Activated naive CD8-positive, alpha-beta T cell treated with anti-CD3 and anti-CD28 coated beads, Interleukin-2, amount 10 ng/mL, durations not matched to agents 7 days and 5 days (primary cell): ENCODE data around the gene TAX1BP3. TPM values are rescaled to one million over a fixed set of nuclear protein-coding genes. Genes with fewer than 3 reads are reported as not detected.
"Not testable (repeated sequence)": the region's sequence is repeated elsewhere in the genome, so short reads cannot be mapped to it uniquely, and the experiment has no call there.

ENCODE experiments used
- ATAC-seq: fragments of 150-1000 bp; cut with Tn5 transposase; one replicate; pipeline ENCODE4 v1.10.0; 2021; ENCODE audit warnings: low read depth, moderate library complexity
- POLR2A ChIA-PET: fragments of 350-600 bp; sonication (Branson Sonifier 250); formaldehyde crosslinking; loops from one replicate; lab custom pipeline; 2021; ENCODE audit warnings: antibody characterized with exemption; lab: Charles Lee
- DNase-seq: peaks from one replicate; pipeline ENCODE4 v3.0.0; 2021
- H3K27ac Mint-ChIP-seq: one replicate; pipeline ENCODE4 v1.8.0; 2022; ENCODE audit warnings: mild to moderate bottlenecking, mixed read lengths
- H3K27me3 Mint-ChIP-seq: one replicate; pipeline ENCODE4 v1.8.0; 2022; ENCODE audit warnings: mild to moderate bottlenecking, moderate library complexity, mixed read lengths
- H3K36me3 Mint-ChIP-seq: one replicate; pipeline ENCODE4 v1.8.0; 2021; ENCODE audit warnings: mild to moderate bottlenecking, mixed read lengths
- H3K4me1 Mint-ChIP-seq: one replicate; pipeline ENCODE4 v1.8.0; 2021; ENCODE audit warnings: mixed read lengths
- H3K4me3 Mint-ChIP-seq: one replicate; pipeline ENCODE4 v1.8.0; 2022; ENCODE audit warnings: mild to moderate bottlenecking, moderate library complexity, mixed read lengths
- H3K9me3 Mint-ChIP-seq: one replicate; pipeline ENCODE4 v1.8.0; 2021; ENCODE audit warnings: mixed read lengths
- total RNA-seq, 2 experiments: library from RNA; stranded (reverse); gene quantifications; one replicate each; pipeline ENCODE4 v1.2.3, GENCODE V29; 2021

Gene TAX1BP3, protein sequence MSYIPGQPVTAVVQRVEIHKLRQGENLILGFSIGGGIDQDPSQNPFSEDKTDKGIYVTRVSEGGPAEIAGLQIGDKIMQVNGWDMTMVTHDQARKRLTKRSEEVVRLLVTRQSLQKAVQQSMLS
- 10 to 100 TPM; 18.5 to 18.8 TPM for total RNA-seq

- POLR2A ChIA-PET = interaction anchor here (0.6 to 1.0 kb wide), 4 partner anchors 9 to 126 kb away, joined by 3 to 8 read pairs (median 4); partner anchors contain the start of genes CTNS and SHPK
- no peaks in the 10 kb centered on the region for H3K9me3 Mint-ChIP-seq
- DNase-seq (peak; percentile 100), ATAC-seq (peak; percentile 95)
- H3K4me1 Mint-ChIP-seq = peaks cover 12% of the 10 kb centered on the region
- no peaks in the 10 kb centered on the region for H3K27me3 Mint-ChIP-seq
- H3K36me3 Mint-ChIP-seq = peaks cover 3% of the 10 kb centered on the region
- H3K27ac Mint-ChIP-seq = peak within 1 kb of the TSS; percentile 79
- peak within 1 kb of the TSS; percentile 92 for H3K4me3 Mint-ChIP-seq
These were observed at the start of gene TAX1BP3, which contains the start of gene EMC6 for GRCh38 chr17:3668279-3669084. TAX1BP3 (minus strand) TSS chr17:3668578; CDS start chr17:3668526, 52 bp downstream. EMC6 (plus strand) TSS chr17:3668812; CDS start chr17:3669147, 335 bp downstream.

DNA sequence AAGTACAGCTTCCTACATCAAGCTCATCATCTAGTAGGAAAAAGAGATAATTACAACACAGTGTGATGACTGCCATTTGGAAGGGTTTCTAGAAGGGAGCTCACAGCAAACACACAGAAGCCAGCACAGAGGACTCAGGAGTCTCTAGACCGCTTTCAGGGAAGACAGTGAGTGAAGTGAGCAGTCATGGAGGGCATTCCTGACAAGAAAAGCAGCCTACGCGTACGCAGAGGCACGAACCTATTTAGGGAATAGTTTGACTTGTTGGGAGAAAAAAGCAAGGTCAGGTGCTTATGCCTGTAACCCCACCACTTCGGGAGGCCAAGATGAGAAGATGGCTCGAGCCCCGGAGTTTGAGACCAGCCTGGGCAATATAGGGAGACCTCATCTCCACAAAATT, 46.9 kb upstream of the TAX1BP3 start:
- POLR2A ChIA-PET = interaction anchor here (0.7 kb wide), 1 partner anchor 19 kb away, joined by 3 read pairs; the partner anchor contains the start of gene P2RX5
- peaks cover 33% of the 10 kb centered on the region for H3K4me1 Mint-ChIP-seq
- no peak overlapping the region for H3K4me3 Mint-ChIP-seq
- no peak overlapping the region for H3K27ac Mint-ChIP-seq
- ATAC-seq (no peak), DNase-seq (no peak)
- H3K36me3 Mint-ChIP-seq = peaks cover 44% of the 10 kb centered on the region
- no peaks in the 10 kb centered on the region for H3K27me3 Mint-ChIP-seq
- no peaks in the 10 kb centered on the region for H3K9me3 Mint-ChIP-seq

GRCh38 chr17:3712811-3713463, 44.6 kb upstream of the TAX1BP3 start:
- Mint-ChIP-seq H3K27me3 (no peaks in the 10 kb centered on the region), H3K27ac (peak overlapping the region; percentile 87), H3K36me3 (peaks cover 33% of the 10 kb centered on the region), H3K9me3 (no peaks in the 10 kb centered on the region), H3K4me1 (peaks cover 38% of the 10 kb centered on the region), H3K4me3 (peak overlapping the region; percentile 61)
- POLR2A ChIA-PET = interaction anchor here (1.1 to 1.4 kb wide), 2 partner anchors 21 to 42 kb away, joined by 3 read pairs; no protein-coding TSS in a partner anchor
- DNase-seq (no peak), ATAC-seq (no peak)

DNA sequence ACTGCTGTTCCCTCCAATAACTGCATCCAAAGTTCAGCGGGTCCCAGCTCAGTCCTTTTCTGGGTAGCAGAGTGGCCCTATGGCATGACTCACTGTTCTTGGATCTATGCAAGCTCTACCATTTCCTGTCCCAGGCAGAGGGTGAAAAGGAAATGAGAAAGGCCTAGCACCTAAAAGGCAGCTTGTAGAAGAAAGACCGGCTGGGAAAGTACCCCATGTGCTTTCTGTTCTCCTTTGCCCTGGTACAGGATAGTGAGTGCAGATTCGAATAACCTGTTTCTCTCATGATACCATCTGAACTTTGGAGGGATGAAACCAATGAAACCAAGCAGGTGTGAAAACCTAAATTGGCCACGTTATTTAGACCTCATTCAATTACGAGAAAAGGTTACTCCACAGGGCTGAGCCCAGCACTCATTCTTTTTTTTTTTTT, 42.6 kb upstream of the TAX1BP3 start:
- peak overlapping the region; percentile 68 for H3K4me3 Mint-ChIP-seq
- POLR2A ChIA-PET = interaction anchor here (1.0 to 2.1 kb wide), 7 partner anchors 9 to 896 kb away, joined by 3 to 33 read pairs (median 7); partner anchors contain the start of genes CTNS, HASPIN, P2RX5 and SHPK
- H3K36me3 Mint-ChIP-seq = peaks cover 25% of the 10 kb centered on the region
- peak; percentile 99 for ATAC-seq
- DNase-seq = peak; percentile 45
- peak overlapping the region; percentile 90 for H3K27ac Mint-ChIP-seq
- H3K4me1 Mint-ChIP-seq = peaks cover 40% of the 10 kb centered on the region
- no peaks in the 10 kb centered on the region for H3K9me3 Mint-ChIP-seq
- H3K27me3 Mint-ChIP-seq = no peaks in the 10 kb centered on the region

GRCh38 chr17:3708366-3708765, 40.0 kb upstream of the TAX1BP3 start:
- POLR2A ChIA-PET = no interaction called here
- Mint-ChIP-seq H3K27ac (no peak overlapping the region), H3K9me3 (no peaks in the 10 kb centered on the region), H3K27me3 (no peaks in the 10 kb centered on the region), H3K4me1 (peaks cover 38% of the 10 kb centered on the region), H3K4me3 (peak overlapping the region; percentile 10), H3K36me3 (peaks cover 15% of the 10 kb centered on the region)
- DNase-seq (no peak), ATAC-seq (no peak)

DNA sequence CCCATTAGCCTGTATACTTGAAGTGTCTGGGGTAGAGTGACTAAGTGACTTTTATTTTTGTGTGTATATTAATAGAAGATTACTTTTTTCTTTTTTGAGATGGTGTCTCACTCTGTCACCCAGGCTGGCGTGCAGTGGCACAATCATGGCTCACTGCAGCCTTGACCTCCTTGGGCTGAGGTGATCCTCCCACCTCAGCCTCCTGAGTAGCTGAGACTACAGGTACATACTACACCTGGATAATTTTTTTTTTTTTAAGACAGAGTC, 37.3 kb upstream of the TAX1BP3 start:
- DNase-seq, H3K9me3 Mint-ChIP-seq, H3K4me3 Mint-ChIP-seq, H3K27me3 Mint-ChIP-seq, ATAC-seq, H3K36me3 Mint-ChIP-seq, H3K27ac Mint-ChIP-seq: not testable (repeated sequence)
- POLR2A ChIA-PET = interaction anchor here (1.0 kb wide), 1 partner anchor 10 kb away, joined by 4 read pairs; the partner anchor contains the start of gene P2RX5
- H3K4me1 Mint-ChIP-seq = peaks cover 22% of the 10 kb centered on the region

DNA sequence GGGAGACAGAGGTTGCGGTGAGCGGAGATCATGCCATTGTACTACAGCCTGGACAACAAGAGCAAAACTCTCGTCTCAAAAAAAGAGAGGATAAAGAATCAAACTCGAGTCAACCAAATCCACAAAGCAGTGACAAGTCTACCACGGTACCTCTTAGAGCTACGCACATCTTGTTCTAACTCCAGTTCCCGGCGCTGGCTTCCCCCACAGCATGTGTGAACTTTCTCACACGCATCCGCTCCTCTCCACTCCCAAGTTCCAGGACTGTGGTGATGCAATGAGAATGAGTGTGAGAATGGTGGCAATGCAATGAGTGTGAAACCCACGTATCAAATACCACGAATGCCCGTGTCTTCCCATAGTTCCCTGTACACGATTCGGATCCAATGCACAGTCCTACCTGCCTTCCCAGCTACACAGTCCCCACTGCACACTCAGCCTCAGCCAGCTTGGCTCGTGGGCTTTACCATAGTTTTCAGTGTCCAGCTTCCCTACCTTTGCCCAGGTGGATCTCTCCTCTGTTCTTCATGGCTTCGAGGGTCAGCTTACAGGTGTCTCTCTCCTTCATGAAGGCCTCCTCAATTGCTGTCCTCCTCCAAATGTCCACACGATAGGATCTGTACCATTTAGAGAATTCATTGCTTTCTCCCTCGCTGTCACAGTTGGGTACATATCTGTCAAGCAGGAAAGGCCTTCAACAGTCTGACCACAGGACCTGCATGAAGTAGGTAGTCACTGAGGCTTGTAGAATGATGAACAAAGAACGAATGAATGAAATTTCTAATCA, 36.7 kb upstream of the TAX1BP3 start:
- Mint-ChIP-seq H3K4me1 (peaks cover 19% of the 10 kb centered on the region), H3K27ac (no peak overlapping the region), H3K4me3 (no peak overlapping the region), H3K27me3 (no peaks in the 10 kb centered on the region), H3K9me3 (peaks cover 2% of the 10 kb centered on the region), H3K36me3 (peaks cover 7% of the 10 kb centered on the region)
- no peak for DNase-seq
- POLR2A ChIA-PET = interaction anchor here (1.0 kb wide), 1 partner anchor 9 kb away, joined by 4 read pairs; the partner anchor contains the start of gene P2RX5
- no peak for ATAC-seq

DNA sequence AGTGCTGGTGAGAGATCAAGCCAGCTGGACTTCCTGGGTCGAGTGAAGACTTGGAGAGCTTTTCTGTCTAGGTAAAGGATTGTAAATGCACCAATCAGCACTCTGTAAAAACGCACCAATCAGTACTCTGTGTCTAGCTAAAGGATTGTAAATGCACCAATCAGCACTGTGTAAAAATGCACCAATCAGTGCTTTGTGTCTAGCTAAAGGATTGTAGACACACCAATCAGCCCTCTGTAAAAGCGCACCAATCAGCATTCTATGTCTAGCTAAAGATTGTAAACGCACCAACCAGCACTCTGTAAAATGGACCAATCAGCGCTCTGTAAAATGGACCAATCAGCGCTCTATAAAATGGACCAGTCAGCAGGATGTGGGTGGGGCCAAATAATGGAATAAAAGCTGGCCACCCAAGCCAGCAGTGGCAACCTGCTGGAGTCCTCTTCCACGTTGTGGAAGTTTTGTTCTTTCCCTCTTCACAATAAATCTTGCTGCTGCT, 33.7 kb upstream of the TAX1BP3 start:
- not testable (repeated sequence) for H3K4me1 Mint-ChIP-seq, H3K27ac Mint-ChIP-seq, ATAC-seq, H3K36me3 Mint-ChIP-seq, H3K4me3 Mint-ChIP-seq, DNase-seq, H3K27me3 Mint-ChIP-seq, H3K9me3 Mint-ChIP-seq
- POLR2A ChIA-PET = interaction anchor here (0.6 to 2.6 kb wide), 3 partner anchors 9 to 1549 kb away, joined by 3 to 8 read pairs (median 3); no protein-coding TSS in a partner anchor

DNA sequence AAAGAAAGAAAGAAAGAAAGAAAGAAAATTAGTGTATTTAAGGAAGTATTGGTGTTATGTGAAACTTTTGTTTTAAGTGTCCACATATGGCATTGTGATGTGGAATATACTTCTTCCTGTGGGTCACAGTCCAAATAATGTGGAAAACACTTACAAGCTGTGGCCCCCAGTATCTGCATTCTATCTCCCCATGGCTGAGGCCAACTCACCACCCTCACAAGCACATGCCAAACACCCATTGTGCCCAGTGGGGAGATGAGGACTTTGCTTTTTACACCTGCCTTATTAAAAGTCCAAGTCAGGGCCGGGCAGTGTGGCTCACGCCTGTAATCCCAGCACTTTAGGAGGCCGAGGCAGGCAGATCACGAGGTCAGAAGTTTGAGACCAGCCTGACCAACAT, 31.6 kb upstream of the TAX1BP3 start:
- Mint-ChIP-seq H3K4me1 (peaks cover 8% of the 10 kb centered on the region), H3K36me3 (peaks cover 9% of the 10 kb centered on the region), H3K27ac (no peak overlapping the region), H3K4me3 (no peak overlapping the region), H3K27me3 (no peaks in the 10 kb centered on the region), H3K9me3 (peaks cover 4% of the 10 kb centered on the region)
- no peak for ATAC-seq
- POLR2A ChIA-PET = interaction anchor here (2.6 kb wide), 1 partner anchor 11 kb away, joined by 8 read pairs; no protein-coding TSS in a partner anchor
- DNase-seq = no peak

- POLR2A ChIA-PET = interaction anchor here (0.6 to 0.7 kb wide), 2 partner anchors 9 to 48 kb away, joined by 3 read pairs; no protein-coding TSS in a partner anchor
- H3K4me1 Mint-ChIP-seq = peaks cover 17% of the 10 kb centered on the region
- peaks cover 4% of the 10 kb centered on the region for H3K9me3 Mint-ChIP-seq
- H3K27ac Mint-ChIP-seq = no peak overlapping the region
- ATAC-seq = no peak
- H3K36me3 Mint-ChIP-seq = peaks cover 8% of the 10 kb centered on the region
- no peaks in the 10 kb centered on the region for H3K27me3 Mint-ChIP-seq
- no peak for DNase-seq
- no peak overlapping the region for H3K4me3 Mint-ChIP-seq
These were observed 29.8 kb upstream of the TAX1BP3 start for GRCh38 chr17:3698139-3698538.

DNA sequence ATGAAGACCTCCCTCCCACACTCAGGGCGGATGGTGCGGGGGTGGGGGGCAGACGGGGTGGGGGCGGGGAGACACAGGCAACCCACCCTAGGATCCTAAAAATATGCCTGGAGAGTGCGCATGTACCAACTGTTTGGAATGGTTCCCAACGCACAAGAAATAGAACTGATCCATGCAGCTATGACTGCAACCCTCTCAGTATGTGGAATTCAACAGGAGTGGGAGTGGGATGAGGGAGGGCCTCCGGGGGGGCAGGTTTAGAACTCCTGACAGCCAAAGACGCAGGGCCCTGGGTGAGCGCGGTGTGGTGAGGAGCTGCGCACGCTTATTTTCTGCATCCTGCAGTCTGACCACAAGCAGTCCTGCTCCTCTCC, 28.7 kb upstream of the TAX1BP3 start:
- Mint-ChIP-seq H3K27ac (no peak overlapping the region), H3K9me3 (peaks cover 2% of the 10 kb centered on the region), H3K4me1 (peaks cover 13% of the 10 kb centered on the region), H3K4me3 (peak overlapping the region; percentile 98), H3K36me3 (peaks cover 3% of the 10 kb centered on the region), H3K27me3 (no peaks in the 10 kb centered on the region)
- no peak for ATAC-seq
- POLR2A ChIA-PET = interaction anchor here (0.5 to 2.6 kb wide), 5 partner anchors 14 to 906 kb away, joined by 3 to 33 read pairs (median 4); partner anchors contain the start of genes EMC6 and HASPIN
- DNase-seq = no peak

DNA sequence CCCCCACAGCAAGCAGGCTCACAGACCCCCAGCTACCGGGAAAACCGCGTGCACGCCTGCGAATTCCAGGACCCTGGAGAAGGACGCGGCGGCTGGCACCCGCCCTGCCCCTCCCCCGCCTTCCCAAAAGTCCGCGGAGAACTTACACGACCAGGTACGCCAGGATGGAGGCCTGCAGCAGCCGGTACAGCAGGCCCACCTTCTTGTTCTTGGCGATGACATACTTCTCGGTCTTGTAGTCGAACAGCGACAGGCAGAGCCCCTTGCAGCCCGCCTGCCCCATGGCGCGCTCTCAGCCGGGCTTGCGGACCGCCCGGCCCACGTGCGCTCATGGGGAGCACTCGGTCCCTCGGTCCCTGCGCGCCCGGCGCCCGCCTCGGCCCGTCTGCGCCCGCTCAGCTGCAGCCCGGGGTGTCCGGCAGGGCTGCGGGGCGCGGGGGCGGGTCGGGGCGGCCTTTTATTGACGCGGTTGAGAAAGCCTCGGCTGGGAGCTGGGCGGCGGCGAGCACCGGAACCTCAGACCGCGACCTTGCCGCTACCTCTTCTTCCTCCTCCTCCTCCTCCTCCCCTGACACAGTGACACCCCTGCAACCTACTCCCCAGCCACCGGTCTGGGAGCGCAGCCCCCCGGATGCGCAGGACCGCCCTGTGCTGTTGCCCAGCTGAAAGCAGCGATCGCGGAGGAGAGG, 27.5 kb upstream of the TAX1BP3 start, which contains the start of gene P2RX5:
Gene P2RX5 (minus strand): TSS at position 433 of the 689 bp plus-strand sequence. CDS start 150 bp downstream, at position 283.
- Mint-ChIP-seq H3K9me3 (peaks cover 2% of the 10 kb centered on the region), H3K27me3 (no peaks in the 10 kb centered on the region), H3K4me3 (peak within 1 kb of the TSS; percentile 98), H3K27ac (peak within 1 kb of the TSS; percentile 92), H3K36me3 (peaks cover 3% of the 10 kb centered on the region), H3K4me1 (peaks cover 13% of the 10 kb centered on the region)
- peak; percentile 75 for ATAC-seq
- peak; percentile 74 for DNase-seq
- POLR2A ChIA-PET = interaction anchor here (0.7 to 2.6 kb wide), 10 partner anchors 9 to 905 kb away, joined by 3 to 33 read pairs (median 4); partner anchors contain the start of genes CTNS, EMC6, HASPIN and NCBP3
